ENCODE data around the gene F10. TPM values are rescaled to one million over a fixed set of nuclear protein-coding genes. Genes with fewer than 3 reads are reported as not detected.

Gene F10
- total and polyA plus RNA-seq, 2 donors (not counting 3 experiments of a cell fraction or from before 2014, with no cell fraction given): 0.25 TPM; not detected in 1

DNA sequence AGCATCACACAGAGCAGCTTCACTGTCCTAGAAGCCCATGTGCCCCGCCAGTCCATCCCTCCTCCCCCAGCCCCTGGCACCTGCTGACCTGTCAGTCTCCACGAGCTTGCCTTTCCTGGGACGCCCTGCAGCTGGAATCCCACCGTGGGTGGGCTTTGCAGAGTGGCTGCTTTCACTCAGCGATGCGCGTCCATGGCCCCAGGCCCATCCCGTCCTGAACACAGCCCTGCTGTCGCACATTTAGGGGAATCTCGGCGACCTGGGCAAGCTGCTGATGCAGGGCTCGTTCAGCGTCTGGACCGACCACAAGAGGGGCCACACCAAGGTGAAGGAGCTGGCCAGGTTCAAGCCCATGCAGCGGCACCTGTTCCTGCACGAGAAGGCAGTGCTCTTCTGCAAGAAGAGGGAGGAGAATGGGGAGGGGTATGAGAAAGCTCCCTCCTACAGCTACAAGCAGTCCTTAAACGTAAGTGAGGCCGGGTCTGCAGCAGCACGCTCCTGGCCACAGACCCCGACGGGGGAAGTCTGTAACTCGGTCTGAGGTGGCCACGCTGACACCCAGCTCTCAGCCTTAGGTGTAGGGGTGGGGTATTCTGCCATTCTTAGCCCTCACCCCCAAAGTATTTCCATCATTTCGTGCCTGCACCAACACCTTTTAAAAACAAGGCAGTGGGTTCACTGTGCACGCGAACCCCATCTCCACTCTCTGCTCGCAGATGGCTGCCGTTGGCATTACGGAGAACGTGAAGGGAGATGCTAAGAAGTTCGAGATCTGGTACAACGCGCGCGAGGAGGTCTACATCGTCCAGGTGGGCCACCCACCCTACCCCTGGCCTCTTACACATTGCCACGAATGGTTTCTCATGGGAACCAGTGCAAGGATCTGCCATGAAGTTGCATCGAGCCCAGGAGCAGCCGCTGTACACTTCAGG is 35.3 kb upstream of the F10 start:
- H4K20me1 ChIP-seq (replicated peaks; ENCODE audit: control insufficient read depth, extremely low read depth, insufficient read depth, low read length): no peaks in the 10 kb centered on the region
- BruUV-seq (replicated peaks): no TSS peak
- H3K27ac ChIP-seq (ENCODE audit: insufficient read depth, low read depth, low read length): no peak overlapping the region
- TF ChIP-seq FOS (IDR thresholded peaks at IDR 0.05; ENCODE audit: borderline replicate concordance, insufficient read depth, low read length) (no peak), POLR2A (IDR thresholded peaks at IDR 0.05; ENCODE audit: low read depth, low read length) (no peak), GATA2 (IDR thresholded peaks at IDR 0.05; ENCODE audit: insufficient read depth, insufficient read length, low read depth, low read length) (no peak), POLR2AphosphoS5 (IDR thresholded peaks at IDR 0.05; ENCODE audit: insufficient read depth, low read depth, low read length) (no peak), EZH2 (IDR thresholded peaks at IDR 0.05; ENCODE audit: borderline replicate concordance, low read depth, low read length, severe bottlenecking) (no peak), MYC (IDR thresholded peaks at IDR 0.05; ENCODE audit: low read depth, low read length) (no peak), JUN (IDR thresholded peaks at IDR 0.05; ENCODE audit: borderline replicate concordance, insufficient read depth, insufficient read length, low read depth) (no peak)
- TF ChIP-seq, protein P1, sequence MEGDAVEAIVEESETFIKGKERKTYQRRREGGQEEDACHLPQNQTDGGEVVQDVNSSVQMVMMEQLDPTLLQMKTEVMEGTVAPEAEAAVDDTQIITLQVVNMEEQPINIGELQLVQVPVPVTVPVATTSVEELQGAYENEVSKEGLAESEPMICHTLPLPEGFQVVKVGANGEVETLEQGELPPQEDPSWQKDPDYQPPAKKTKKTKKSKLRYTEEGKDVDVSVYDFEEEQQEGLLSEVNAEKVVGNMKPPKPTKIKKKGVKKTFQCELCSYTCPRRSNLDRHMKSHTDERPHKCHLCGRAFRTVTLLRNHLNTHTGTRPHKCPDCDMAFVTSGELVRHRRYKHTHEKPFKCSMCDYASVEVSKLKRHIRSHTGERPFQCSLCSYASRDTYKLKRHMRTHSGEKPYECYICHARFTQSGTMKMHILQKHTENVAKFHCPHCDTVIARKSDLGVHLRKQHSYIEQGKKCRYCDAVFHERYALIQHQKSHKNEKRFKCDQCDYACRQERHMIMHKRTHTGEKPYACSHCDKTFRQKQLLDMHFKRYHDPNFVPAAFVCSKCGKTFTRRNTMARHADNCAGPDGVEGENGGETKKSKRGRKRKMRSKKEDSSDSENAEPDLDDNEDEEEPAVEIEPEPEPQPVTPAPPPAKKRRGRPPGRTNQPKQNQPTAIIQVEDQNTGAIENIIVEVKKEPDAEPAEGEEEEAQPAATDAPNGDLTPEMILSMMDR (IDR thresholded peaks at IDR 0.05; ENCODE audit: extremely low read depth in 1 of 2, insufficient read depth in 1 of 2, low read depth in 1 of 2, low read length in 2 of 2): no peak
- TF ChIP-seq, protein P2, sequence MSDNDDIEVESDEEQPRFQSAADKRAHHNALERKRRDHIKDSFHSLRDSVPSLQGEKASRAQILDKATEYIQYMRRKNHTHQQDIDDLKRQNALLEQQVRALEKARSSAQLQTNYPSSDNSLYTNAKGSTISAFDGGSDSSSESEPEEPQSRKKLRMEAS (IDR thresholded peaks at IDR 0.05; ENCODE audit: insufficient read depth, insufficient read length): no peak
- CTCF ChIA-PET: interaction anchor here (1.0 kb wide), 1 partner anchor 306 kb away, joined by 3 read pairs; no protein-coding TSS in a partner anchor
- no peak for FAIRE-seq
- no peaks in the 10 kb centered on the region for H3K36me3 ChIP-seq (ENCODE audit: control insufficient read depth in 2 of 2, extremely low read depth in 1 of 2, insufficient read depth in 2 of 2, low read length in 2 of 2)
- no peaks in the 10 kb centered on the region for H3K9me1 ChIP-seq (replicated peaks; ENCODE audit: control insufficient read depth, extremely low read depth, insufficient read depth, low read length)
- no peaks in the 10 kb centered on the region for H3K79me2 ChIP-seq (ENCODE audit: control insufficient read depth, insufficient read depth, low read length)
- DNase-seq (ENCODE audit: low read depth, low spot score): no peak
- H3K27me3 ChIP-seq (ENCODE audit: control insufficient read depth in 2 of 2, insufficient read depth in 2 of 2, low read length in 2 of 2): no peaks in the 10 kb centered on the region
- no peak overlapping the region for H3K4me3 ChIP-seq (replicated peaks in 1 of 3; ENCODE audit: insufficient read depth in 1 of 3, low read depth in 1 of 3, low read length in 3 of 3)
- H3K9ac ChIP-seq (replicated peaks; ENCODE audit: extremely low read depth, insufficient read depth, low read length): no peak overlapping the region
- H2AFZ ChIP-seq (ENCODE audit: low read depth, low read length): no peak overlapping the region
- dilution Hi-C loops (cut with MboI; ENCODE audit: extremely low pct_ligation_motif_present, low sequenced_read_pairs): no loop called here
- POLR2A ChIA-PET: no interaction called here
- H3K4me2 ChIP-seq (ENCODE audit: insufficient read depth, low read length): no peak overlapping the region
- intact Hi-C loops (cut with micrococcal nuclease): no loop called here
- H3K9me3 ChIP-seq (replicated peaks; ENCODE audit: control insufficient read depth, insufficient read depth, low read length): no peaks in the 10 kb centered on the region
- H3K4me1 ChIP-seq (ENCODE audit: control insufficient read depth, extremely low read depth, insufficient read depth, low read length): no peaks in the 10 kb centered on the region

All from endothelial cell of umbilical vein (primary cell).